Panc1 (cell line): ENCODE data around the gene N4BP3.

Source experiments
- CTCF ChIP-seq: fragments of 450-650 bp; IDR thresholded peaks from 2 replicates; pipeline ENCODE4 v1.5.1; 2017; ENCODE audit warnings: mild to moderate bottlenecking
- SIN3A ChIP-seq: IDR thresholded peaks from 2 replicates; pipeline ENCODE4 v1.6.1; 2012; ENCODE audit warnings: low read depth, mild to moderate bottlenecking, low read length, moderate library complexity, borderline replicate concordance; ENCODE audit not compliant: insufficient read depth

DNA sequence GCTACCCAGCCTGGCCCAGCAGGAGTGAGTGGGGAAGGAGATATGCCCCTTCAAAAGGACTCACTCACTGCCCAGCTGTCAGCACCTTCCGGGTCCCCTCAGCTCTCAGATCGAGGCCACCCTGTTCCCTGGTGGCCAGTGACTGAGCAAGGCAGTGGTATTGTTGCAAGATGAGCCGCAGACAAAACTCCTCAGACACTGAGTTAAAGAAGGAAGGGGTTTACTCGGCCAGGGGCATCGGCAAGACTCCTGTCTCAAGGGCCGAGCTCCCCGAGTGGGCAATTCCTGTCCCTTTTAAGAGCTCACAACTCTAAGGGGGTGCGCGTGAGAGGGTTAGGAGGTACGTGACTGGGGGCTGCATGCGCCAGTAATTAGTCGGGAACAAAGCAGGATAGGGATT, 9.7 kb upstream of the N4BP3 start:
- no peak for TF ChIP-seq SIN3A
- TF ChIP-seq CTCF: no peak
